Activated CD8-positive, alpha-beta memory T cell treated with anti-CD3 and anti-CD28 coated beads, Interleukin-2, amount 10 ng/mL, durations not matched to agents 7 days and 5 days (primary cell): ENCODE data around the gene TRIM65. TPM values are rescaled to one million over a fixed set of nuclear protein-coding genes. Genes with fewer than 3 reads are reported as not detected.

Experiments used
- ATAC-seq: fragments of 150-1000 bp; cut with Tn5 transposase; one replicate; pipeline ENCODE4 v1.10.0; 2021; ENCODE audit warnings: moderate library complexity
- CTCF ChIA-PET: fragments of 350-600 bp; sonication (Branson Sonifier 250); formaldehyde crosslinking; loops from one replicate; lab custom pipeline; 2021; ENCODE audit warnings: antibody characterized with exemption; lab: Charles Lee
- DNase-seq: peaks from one replicate; pipeline ENCODE4 v3.0.0-alpha.2; 2020
- H3K27ac Mint-ChIP-seq: one replicate; pipeline ENCODE4 v1.8.0; 2021; ENCODE audit warnings: mild to moderate bottlenecking, mixed read lengths
- H3K27me3 Mint-ChIP-seq: one replicate; pipeline ENCODE4 v1.8.0; 2021; ENCODE audit warnings: mixed read lengths
- H3K36me3 Mint-ChIP-seq: one replicate; pipeline ENCODE4 v1.8.0; 2021; ENCODE audit warnings: mild to moderate bottlenecking, mixed read lengths
- H3K4me1 Mint-ChIP-seq: one replicate; pipeline ENCODE4 v1.8.0; 2021; ENCODE audit warnings: mixed read lengths
- H3K4me3 Mint-ChIP-seq: one replicate; pipeline ENCODE4 v1.8.0; 2021; ENCODE audit warnings: mild to moderate bottlenecking, moderate library complexity, mixed read lengths
- H3K9me3 Mint-ChIP-seq: one replicate; pipeline ENCODE4 v1.8.0; 2022; ENCODE audit warnings: low read depth, mixed read lengths
- total RNA-seq, 2 experiments: library from RNA; stranded (reverse); gene quantifications; one replicate each; pipeline ENCODE4 v1.2.3, GENCODE V29; 2021

TRIM65 gene, protein sequence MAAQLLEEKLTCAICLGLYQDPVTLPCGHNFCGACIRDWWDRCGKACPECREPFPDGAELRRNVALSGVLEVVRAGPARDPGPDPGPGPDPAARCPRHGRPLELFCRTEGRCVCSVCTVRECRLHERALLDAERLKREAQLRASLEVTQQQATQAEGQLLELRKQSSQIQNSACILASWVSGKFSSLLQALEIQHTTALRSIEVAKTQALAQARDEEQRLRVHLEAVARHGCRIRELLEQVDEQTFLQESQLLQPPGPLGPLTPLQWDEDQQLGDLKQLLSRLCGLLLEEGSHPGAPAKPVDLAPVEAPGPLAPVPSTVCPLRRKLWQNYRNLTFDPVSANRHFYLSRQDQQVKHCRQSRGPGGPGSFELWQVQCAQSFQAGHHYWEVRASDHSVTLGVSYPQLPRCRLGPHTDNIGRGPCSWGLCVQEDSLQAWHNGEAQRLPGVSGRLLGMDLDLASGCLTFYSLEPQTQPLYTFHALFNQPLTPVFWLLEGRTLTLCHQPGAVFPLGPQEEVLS
- 10 to 100 TPM; 33.3 to 33.6 TPM for total RNA-seq

DNA sequence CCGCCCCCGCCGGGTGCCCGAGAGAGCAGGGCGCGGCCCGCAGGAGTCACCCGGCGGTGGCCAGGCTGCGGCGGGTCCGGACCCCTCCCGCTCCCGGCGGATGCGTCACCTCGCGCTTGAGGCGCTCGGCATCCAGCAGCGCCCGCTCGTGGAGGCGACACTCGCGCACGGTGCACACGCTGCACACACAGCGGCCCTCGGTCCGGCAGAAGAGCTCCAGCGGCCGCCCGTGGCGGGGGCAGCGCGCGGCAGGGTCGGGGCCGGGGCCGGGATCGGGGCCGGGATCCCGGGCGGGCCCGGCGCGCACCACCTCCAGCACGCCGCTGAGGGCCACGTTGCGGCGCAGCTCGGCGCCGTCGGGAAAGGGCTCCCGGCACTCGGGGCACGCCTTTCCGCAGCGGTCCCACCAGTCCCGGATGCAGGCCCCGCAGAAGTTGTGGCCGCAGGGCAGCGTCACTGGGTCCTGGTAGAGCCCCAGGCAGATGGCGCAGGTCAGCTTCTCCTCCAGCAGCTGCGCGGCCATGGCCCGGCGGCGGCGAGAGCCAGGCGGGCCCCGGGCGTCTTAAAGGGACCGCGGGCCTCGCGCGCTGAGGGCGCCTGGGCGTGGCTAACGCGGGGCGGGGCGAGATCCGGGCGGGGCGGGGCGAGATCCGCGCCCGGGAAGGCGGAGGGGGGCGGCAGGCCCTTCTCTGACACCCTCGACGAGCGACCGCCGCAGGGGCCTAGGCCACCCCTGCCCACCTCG is at the start of gene TRIM65:
TSS of gene TRIM65 (minus strand) at position 537 of the 745 bp plus-strand sequence. CDS start at position 523, 14 bp downstream.
- H3K36me3 Mint-ChIP-seq: peaks cover 6% of the 10 kb centered on the region
- H3K27ac Mint-ChIP-seq: peak within 1 kb of the TSS; percentile 84
- H3K27me3 Mint-ChIP-seq: no peaks in the 10 kb centered on the region
- no peaks in the 10 kb centered on the region for H3K9me3 Mint-ChIP-seq
- peaks cover 23% of the 10 kb centered on the region for H3K4me1 Mint-ChIP-seq
- H3K4me3 Mint-ChIP-seq: peak within 1 kb of the TSS; percentile 82
- ATAC-seq: peak; percentile 87
- CTCF ChIA-PET: interaction anchor here (0.5 to 8.3 kb wide), 29 partner anchors 9 to 548 kb away, joined by 3 to 101 read pairs (median 5); partner anchors contain the start of genes GALK1, MRPL38, TRIM47 and UNC13D
- peak; percentile 86 for DNase-seq

DNA sequence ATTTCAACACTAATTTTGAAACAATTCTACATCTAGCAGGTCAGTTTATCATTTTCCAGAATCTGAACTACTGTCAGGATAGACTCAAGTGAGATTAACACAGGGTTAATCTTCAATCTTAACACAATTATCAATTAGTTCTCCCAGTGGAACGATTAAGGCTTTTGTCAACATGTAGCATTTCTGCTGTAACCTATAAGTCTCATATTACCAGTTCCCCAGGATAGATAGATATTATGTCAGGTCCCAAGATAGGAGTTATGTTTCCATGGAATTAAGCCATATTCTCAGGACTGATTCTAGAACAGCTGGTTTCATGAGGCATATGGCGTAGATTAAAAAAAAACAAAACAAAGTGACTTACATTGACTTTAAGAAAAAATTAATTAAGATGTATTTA is 48.5 kb upstream of the TRIM65 start:
- Mint-ChIP-seq H3K27ac (no peak overlapping the region), H3K9me3 (no peaks in the 10 kb centered on the region), H3K4me3 (no peak overlapping the region), H3K4me1 (peaks cover 13% of the 10 kb centered on the region), H3K27me3 (no peaks in the 10 kb centered on the region), H3K36me3 (peaks cover 6% of the 10 kb centered on the region)
- DNase-seq: no peak
- CTCF ChIA-PET: interaction anchor here (1.7 kb wide), 1 partner anchor 69 kb away, joined by 5 read pairs; no protein-coding TSS in a partner anchor
- no peak for ATAC-seq

DNA sequence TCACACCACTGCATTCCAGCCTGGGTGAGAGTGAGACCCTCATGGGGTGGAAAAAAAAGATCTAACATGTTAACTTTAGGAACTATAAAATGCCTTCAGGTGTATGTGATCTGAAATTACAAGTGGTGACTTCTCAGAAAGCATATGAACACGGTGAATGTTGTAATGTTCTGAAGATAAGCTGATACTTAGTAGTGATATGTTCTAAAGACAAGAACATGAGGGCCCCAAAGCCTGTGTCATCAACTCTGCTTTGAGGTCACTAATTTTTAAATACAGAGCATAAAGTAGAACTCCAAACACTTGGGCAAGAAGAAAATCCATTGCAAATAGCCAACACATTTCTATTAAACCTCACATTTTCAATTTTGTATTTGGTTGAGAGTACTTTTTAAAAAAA is 46.7 kb upstream of the TRIM65 start:
- ATAC-seq (no peak), DNase-seq (no peak)
- no peak overlapping the region for H3K27ac Mint-ChIP-seq
- H3K4me3 Mint-ChIP-seq: no peak overlapping the region
- peaks cover 2% of the 10 kb centered on the region for H3K36me3 Mint-ChIP-seq
- H3K9me3 Mint-ChIP-seq: no peaks in the 10 kb centered on the region
- H3K4me1 Mint-ChIP-seq: peaks cover 16% of the 10 kb centered on the region
- CTCF ChIA-PET: interaction anchor here (1.5 kb wide), 1 partner anchor 62 kb away, joined by 3 read pairs; no protein-coding TSS in a partner anchor
- no peaks in the 10 kb centered on the region for H3K27me3 Mint-ChIP-seq

DNA sequence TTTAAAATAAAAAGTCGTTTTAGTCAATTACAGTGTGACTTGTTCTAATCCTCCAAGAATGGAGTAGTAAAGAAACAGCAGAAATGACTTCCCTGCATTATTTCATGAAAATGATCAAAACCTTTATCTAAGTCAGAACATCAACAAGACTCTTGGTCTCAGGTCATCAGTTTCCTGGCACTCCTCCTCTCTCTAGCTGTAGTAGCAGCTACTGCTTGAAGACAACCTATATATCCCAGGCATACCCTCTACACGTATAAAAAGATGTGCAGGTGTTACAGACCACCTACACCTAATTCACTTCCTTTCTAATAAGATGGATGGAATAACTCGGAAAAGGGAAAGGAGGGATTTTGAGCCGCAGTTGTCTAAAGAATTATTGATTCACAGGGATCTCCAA is 45.7 kb upstream of the TRIM65 start:
- H3K4me3 Mint-ChIP-seq: no peak overlapping the region
- H3K27me3 Mint-ChIP-seq: no peaks in the 10 kb centered on the region
- DNase-seq (no peak), ATAC-seq (no peak)
- H3K4me1 Mint-ChIP-seq: peaks cover 16% of the 10 kb centered on the region
- CTCF ChIA-PET: no interaction called here
- H3K36me3 Mint-ChIP-seq: peaks cover 2% of the 10 kb centered on the region
- no peaks in the 10 kb centered on the region for H3K9me3 Mint-ChIP-seq
- H3K27ac Mint-ChIP-seq: no peak overlapping the region

DNA sequence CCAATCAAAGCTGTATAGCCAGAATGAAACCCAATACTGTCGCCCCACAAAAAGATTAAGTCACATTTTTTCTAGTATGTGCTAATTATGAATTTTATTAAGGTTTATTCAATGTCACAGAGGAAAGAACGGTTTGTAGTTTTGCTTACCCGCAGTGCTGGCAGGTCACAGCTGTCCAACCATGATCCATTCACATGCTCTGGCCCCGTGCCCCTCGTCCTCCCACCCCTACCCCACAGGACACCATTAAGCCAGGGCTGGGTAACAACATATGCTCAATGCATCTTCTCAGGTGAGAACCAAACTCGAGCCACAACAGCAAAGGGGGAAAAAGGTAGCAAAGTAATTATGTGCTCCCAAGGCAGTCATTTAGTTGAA is 44.7 kb upstream of the TRIM65 start:
- CTCF ChIA-PET: interaction anchor here (0.7 to 1.5 kb wide), 5 partner anchors 36 to 241 kb away, joined by 3 to 5 read pairs (median 3); partner anchors contain the start of genes MRPL38 and TRIM65
- Mint-ChIP-seq H3K9me3 (no peaks in the 10 kb centered on the region), H3K27me3 (no peaks in the 10 kb centered on the region), H3K4me3 (peak overlapping the region; percentile 86), H3K36me3 (no peaks in the 10 kb centered on the region), H3K27ac (peak overlapping the region; percentile 63), H3K4me1 (peaks cover 16% of the 10 kb centered on the region)
- no peak for ATAC-seq
- no peak for DNase-seq

DNA sequence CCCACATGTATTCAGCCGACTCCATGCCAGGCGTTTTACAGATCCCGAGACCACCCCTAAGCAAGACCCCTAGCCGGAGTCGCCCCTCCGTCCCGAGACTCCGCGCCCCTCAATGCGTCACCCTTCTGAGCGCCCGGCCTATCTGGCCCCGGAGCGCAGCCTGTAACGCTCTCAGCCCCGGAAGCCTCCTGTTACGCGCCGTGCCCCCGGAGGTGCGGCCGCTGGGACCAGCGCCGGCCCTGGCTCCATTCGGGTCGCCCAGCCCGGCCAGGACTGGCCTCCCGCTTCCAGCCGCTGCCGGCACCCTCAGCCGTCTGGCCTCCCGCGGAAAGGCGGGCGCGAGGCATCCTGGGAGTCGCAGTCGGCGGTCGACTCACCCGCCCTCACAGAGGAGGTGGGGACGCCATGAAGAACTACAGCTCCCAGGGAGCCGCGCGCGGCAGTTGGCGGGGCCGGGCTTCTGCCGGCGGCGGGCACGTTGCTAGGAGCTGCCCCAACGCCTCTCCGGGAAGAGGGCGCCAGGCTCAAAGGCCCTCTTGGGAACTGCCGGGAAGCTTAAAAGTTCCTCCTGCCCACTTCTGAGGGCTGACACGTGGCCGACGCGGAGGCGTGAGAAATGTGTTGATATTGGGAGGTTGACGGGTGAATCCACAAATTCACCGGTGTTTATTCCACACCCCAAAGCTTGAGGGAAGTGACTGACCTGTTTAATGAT is 44.1 kb upstream of the TRIM65 start, which contains the start of gene FBF1:
TSS of gene FBF1 (minus strand) at position 316 of the 715 bp plus-strand sequence. CDS start 2,893 bp downstream, outside the sequence.
- H3K4me3 Mint-ChIP-seq: peak within 1 kb of the TSS; percentile 86
- H3K36me3 Mint-ChIP-seq: no peaks in the 10 kb centered on the region
- no peaks in the 10 kb centered on the region for H3K27me3 Mint-ChIP-seq
- peak within 1 kb of the TSS; percentile 78 for H3K27ac Mint-ChIP-seq
- CTCF ChIA-PET: interaction anchor here (0.7 to 1.5 kb wide), 6 partner anchors 13 to 241 kb away, joined by 3 to 5 read pairs (median 3); partner anchors contain the start of genes MRPL38 and TRIM65
- no peaks in the 10 kb centered on the region for H3K9me3 Mint-ChIP-seq
- ATAC-seq: peak; percentile 99
- peak; percentile 94 for DNase-seq
- peaks cover 16% of the 10 kb centered on the region for H3K4me1 Mint-ChIP-seq

DNA sequence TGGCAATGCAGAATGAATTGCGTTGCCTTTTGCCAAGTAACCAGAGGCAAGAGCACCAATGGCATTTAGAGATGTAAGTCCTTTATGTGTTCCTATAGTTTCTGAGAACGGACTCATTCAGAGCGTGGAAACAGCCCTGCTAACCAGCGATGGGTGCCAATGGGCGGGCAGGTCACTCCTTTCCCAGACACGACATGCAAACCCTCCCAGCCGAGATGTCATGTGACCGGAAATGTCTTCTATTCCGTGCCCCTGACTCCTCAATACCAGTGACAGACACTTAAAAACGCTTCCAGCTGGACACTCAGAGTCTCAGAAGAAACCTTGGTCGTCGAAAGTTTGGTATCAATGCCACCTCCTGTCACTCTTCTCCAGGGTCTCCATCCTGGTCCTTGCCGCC is 40.9 kb upstream of the TRIM65 start:
- Mint-ChIP-seq H3K4me1 (peaks cover 16% of the 10 kb centered on the region), H3K36me3 (peaks cover 2% of the 10 kb centered on the region), H3K4me3 (no peak overlapping the region), H3K27ac (no peak overlapping the region), H3K9me3 (no peaks in the 10 kb centered on the region), H3K27me3 (no peaks in the 10 kb centered on the region)
- ATAC-seq (no peak), DNase-seq (no peak)
- CTCF ChIA-PET: interaction anchor here (0.7 kb wide), 1 partner anchor 10 kb away, joined by 3 read pairs; no protein-coding TSS in a partner anchor

DNA sequence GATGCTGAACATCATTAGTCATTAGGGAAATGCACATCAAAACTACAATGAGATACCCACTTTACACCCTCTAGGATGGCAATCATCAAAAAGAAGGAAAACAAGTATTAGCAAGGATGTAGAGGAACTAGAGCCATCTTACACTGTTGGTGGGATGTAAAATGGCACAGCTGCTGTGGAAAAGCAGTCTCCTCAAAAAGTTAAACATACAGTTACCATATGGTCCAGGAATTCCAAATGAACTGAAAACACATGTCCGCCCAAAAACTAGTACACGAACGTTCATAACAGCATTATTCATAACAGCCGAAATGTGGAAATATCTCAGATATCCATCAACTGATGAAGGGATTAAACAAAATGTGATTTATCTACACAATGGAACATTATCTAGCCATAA is 37.1 kb upstream of the TRIM65 start:
- ATAC-seq: no peak
- DNase-seq: no peak
- Mint-ChIP-seq H3K4me3 (no peak overlapping the region), H3K27me3 (no peaks in the 10 kb centered on the region), H3K9me3 (no peaks in the 10 kb centered on the region), H3K27ac (no peak overlapping the region), H3K36me3 (peaks cover 4% of the 10 kb centered on the region), H3K4me1 (no peaks in the 10 kb centered on the region)
- CTCF ChIA-PET: interaction anchor here (1.1 kb wide), 1 partner anchor 474 kb away, joined by 3 read pairs; no protein-coding TSS in a partner anchor

DNA sequence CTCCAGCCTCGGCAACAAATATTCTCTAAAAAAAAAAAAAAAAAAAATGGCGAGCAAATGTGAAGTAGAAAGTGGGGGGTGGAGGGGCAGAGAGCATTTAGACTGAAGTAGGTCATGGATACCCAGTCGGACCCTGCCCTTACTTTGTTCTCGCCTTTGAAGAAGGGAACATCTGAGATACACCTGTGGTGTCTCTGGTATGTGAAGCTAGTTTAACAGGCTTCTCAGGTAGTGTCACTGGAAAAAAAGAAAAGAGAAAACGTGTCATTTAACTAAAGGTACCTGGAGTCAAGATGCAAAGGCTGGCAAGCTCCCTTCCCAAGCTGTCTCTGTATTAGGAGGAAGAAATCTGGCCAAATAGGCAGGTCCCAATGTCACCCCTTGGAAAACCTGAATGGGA is 36.1 kb upstream of the TRIM65 start:
- no peak for ATAC-seq
- CTCF ChIA-PET: interaction anchor here (0.7 to 1.6 kb wide), 3 partner anchors 81 to 475 kb away, joined by 3 to 6 read pairs (median 4); no protein-coding TSS in a partner anchor
- Mint-ChIP-seq H3K36me3 (peaks cover 4% of the 10 kb centered on the region), H3K27ac (no peak overlapping the region), H3K4me1 (no peaks in the 10 kb centered on the region), H3K9me3 (no peaks in the 10 kb centered on the region), H3K4me3 (no peak overlapping the region), H3K27me3 (no peaks in the 10 kb centered on the region)
- no peak for DNase-seq

DNA sequence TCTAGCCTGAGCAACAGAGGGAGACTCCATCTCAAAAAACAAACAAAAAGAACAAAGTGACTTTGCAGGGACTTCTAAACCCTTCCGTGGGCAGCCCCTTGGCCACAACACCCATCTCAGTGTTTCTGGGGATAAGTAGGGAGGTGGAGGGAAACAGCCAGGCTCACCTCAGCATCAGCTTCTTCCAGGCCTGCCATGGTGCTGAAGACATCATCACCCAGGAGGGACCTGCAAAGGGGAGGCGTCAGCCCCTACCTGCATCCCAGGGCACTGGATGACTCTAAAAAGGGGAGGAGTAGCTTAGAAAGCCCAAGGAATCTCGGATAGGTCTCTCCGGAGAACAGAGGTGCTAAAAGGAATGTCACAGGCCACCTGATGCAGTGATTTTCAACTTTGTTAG is 34.3 kb upstream of the TRIM65 start:
- ATAC-seq (no peak), DNase-seq (no peak)
- CTCF ChIA-PET: interaction anchor here (1.5 to 1.6 kb wide), 2 partner anchors 13 to 83 kb away, joined by 3 to 4 read pairs; no protein-coding TSS in a partner anchor
- Mint-ChIP-seq H3K27me3 (no peaks in the 10 kb centered on the region), H3K9me3 (no peaks in the 10 kb centered on the region), H3K4me3 (no peak overlapping the region), H3K36me3 (peaks cover 4% of the 10 kb centered on the region), H3K27ac (no peak overlapping the region), H3K4me1 (no peaks in the 10 kb centered on the region)

DNA sequence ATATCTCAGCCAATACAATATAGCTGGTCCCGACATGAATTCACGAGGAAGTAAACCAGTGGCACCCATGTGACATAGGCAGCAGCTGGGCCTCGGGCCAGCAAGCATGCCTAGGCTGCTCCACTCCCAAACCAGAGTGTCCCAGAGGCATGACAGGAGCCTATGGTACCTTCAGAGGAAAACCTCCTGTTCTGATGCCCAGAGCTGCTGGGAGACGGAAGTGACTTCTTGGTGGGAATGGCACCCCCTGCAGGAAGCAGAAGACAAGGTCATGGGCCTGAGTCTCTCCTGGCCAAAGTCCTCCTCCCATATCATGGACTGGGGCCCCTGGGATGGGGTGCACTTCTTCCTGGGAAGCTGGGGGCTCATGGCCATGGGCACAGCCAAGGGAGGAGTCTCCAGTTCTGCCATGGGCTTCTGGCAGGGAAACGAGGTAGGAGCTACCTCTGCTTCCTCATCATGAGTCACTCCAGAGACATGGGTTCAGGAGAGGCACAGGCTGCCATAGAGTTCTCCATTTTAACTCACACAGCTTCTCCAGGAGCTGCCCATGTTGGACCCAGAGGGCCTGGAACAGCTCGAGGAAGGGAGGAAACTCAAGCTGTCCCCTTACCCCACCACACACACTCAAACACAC is 30.7 kb upstream of the TRIM65 start:
- ATAC-seq: no peak
- no peaks in the 10 kb centered on the region for H3K9me3 Mint-ChIP-seq
- no peaks in the 10 kb centered on the region for H3K27me3 Mint-ChIP-seq
- H3K36me3 Mint-ChIP-seq: peaks cover 2% of the 10 kb centered on the region
- DNase-seq: no peak
- H3K4me1 Mint-ChIP-seq: no peaks in the 10 kb centered on the region
- CTCF ChIA-PET: interaction anchor here (0.6 to 2.5 kb wide), 9 partner anchors 11 to 170 kb away, joined by 3 to 10 read pairs (median 4); partner anchors contain the start of gene MRPL38
- no peak overlapping the region for H3K4me3 Mint-ChIP-seq
- H3K27ac Mint-ChIP-seq: no peak overlapping the region

DNA sequence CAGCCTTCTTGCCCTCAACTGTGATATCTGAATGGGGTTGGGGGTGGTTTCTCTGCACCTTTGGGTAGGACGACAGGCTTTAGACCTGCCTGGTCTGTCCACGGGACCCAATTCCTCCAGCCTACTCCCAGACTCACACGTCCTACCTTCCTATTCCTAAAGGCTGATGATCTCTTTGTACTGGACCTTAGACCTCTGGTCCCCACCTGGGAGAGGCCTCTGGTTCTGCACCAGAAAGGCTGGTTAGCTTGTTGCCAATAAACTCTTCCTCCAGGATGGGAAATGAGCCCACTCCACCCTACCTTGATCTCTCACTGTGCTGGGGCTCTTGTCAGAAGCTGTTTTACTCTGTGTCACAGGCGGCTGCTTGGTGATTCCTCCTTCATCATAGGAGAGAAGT is 29.7 kb upstream of the TRIM65 start:
- no peaks in the 10 kb centered on the region for H3K36me3 Mint-ChIP-seq
- H3K27ac Mint-ChIP-seq: no peak overlapping the region
- H3K9me3 Mint-ChIP-seq: no peaks in the 10 kb centered on the region
- CTCF ChIA-PET: interaction anchor here (0.6 to 1.4 kb wide), 3 partner anchors 42 to 76 kb away, joined by 3 to 4 read pairs (median 4); no protein-coding TSS in a partner anchor
- no peak for ATAC-seq
- H3K27me3 Mint-ChIP-seq: no peaks in the 10 kb centered on the region
- H3K4me3 Mint-ChIP-seq: no peak overlapping the region
- H3K4me1 Mint-ChIP-seq: no peaks in the 10 kb centered on the region
- DNase-seq: no peak
